Hepatocyte (in vitro differentiated cells): ENCODE results near the gene MAGI1. TPM values are rescaled to one million over a fixed set of nuclear protein-coding genes. Genes with fewer than 3 reads are reported as not detected.

Experiments used
- DNase-seq: peaks from one replicate; pipeline ENCODE4 v3.0.0-alpha.2; 2016; ENCODE audit warnings: low spot score
- H2AFZ ChIP-seq: fragments of 200-600 bp; sonication (generic); 2 replicates; pipeline ENCODE4 v1.6.0; 2016; ENCODE audit warnings: antibody characterized with exemption, mild to moderate bottlenecking
- H3K27ac ChIP-seq: fragments of 200-600 bp; sonication (generic); 2 replicates; pipeline ENCODE4 v1.5.1; 2016; ENCODE audit warnings: mild to moderate bottlenecking
- H3K27me3 ChIP-seq: fragments of 200-600 bp; sonication (generic); 2 replicates; pipeline ENCODE4 v1.6.1; 2016
- H3K36me3 ChIP-seq: fragments of 200-600 bp; sonication (generic); replicated peaks from 2 replicates; pipeline ENCODE4 v1.5.1; 2016; ENCODE audit warnings: low read depth; ENCODE audit not compliant: insufficient read depth
- H3K4me1 ChIP-seq: fragments of 200-600 bp; sonication (generic); 2 replicates; pipeline ENCODE4 v1.5.1; 2016; ENCODE audit warnings: mild to moderate bottlenecking, moderate library complexity; ENCODE audit not compliant: insufficient read depth
- H3K4me2 ChIP-seq: fragments of 200-600 bp; sonication (generic); 2 replicates; pipeline ENCODE4 v1.6.0; 2016
- H3K4me3 ChIP-seq: fragments of 200-600 bp; sonication (generic); 2 replicates; pipeline ENCODE4 v1.5.1; 2016; ENCODE audit warnings: mild to moderate bottlenecking
- H3K79me2 ChIP-seq: fragments of 200-600 bp; sonication (generic); 2 replicates; pipeline ENCODE4 v1.6.0; 2017; ENCODE audit warnings: mild to moderate bottlenecking
- H3K9me2 ChIP-seq: fragments of 200-600 bp; sonication (generic); replicated peaks from 2 replicates; pipeline ENCODE4 v1.6.0; 2017; ENCODE audit warnings: mild to moderate bottlenecking; ENCODE audit not compliant: insufficient read depth
- H3K9me3 ChIP-seq: fragments of 200-600 bp; sonication (generic); 2 replicates; pipeline ENCODE4 v1.5.1; 2016; ENCODE audit warnings: low read depth, mild to moderate bottlenecking
- H4K20me1 ChIP-seq: fragments of 200-600 bp; sonication (generic); 2 replicates; pipeline ENCODE4 v1.6.0; 2016; ENCODE audit warnings: mild to moderate bottlenecking; ENCODE audit not compliant: insufficient read depth, poor library complexity, severe bottlenecking
- EZH2 ChIP-seq: fragments of 200-600 bp; sonication (generic); IDR thresholded peaks from 2 replicates; pipeline ENCODE4 v1.6.1; 2016; ENCODE audit warnings: antibody characterized with exemption, mild to moderate bottlenecking, borderline replicate concordance
- EZH2phosphoT487 ChIP-seq: fragments of 200-600 bp; sonication (generic); IDR thresholded peaks from one replicate; pipeline ENCODE4 v1.6.1; 2018; ENCODE audit warnings: antibody characterized with exemption, mild to moderate bottlenecking, low read depth, moderate library complexity; ENCODE audit not compliant: unreplicated experiment, severe bottlenecking
- WGBS: methylation state at CpG from one replicate; pipeline ENCODE4 v1.1.6; 2016; ENCODE audit warnings: low lambda C conversion rate; ENCODE audit errors: missing lambda C conversion rate; 5-methylcytosine and 5-hydroxymethylcytosine counted together
- polyA plus RNA-seq: library from polyadenylated mRNA; unstranded; fragments of >200 nt; fragmentation: Nextera tagmentation; extraction: Ambion mirVana; gene quantifications from 2 replicates; pipeline ENCODE4 v1.2.1, GENCODE V29; 2016
- total RNA-seq: library from RNA; depleted of rRNA; stranded (reverse); fragments of >200 nt; gene quantifications from 2 replicates; pipeline ENCODE4 v1.2.3, GENCODE V29; 2014
- TF ChIP-seq, protein P1 (sequence below): fragments of 200-600 bp; sonication (generic); IDR thresholded peaks from 2 replicates; pipeline ENCODE4 v1.5.1; 2016; ENCODE audit warnings: antibody characterized with exemption, mild to moderate bottlenecking; ENCODE audit not compliant: poor library complexity

The MAGI1 gene
- total and polyA plus RNA-seq, 2 experiments from 2014 or later: 26.2 to 43.5 TPM

DNA sequence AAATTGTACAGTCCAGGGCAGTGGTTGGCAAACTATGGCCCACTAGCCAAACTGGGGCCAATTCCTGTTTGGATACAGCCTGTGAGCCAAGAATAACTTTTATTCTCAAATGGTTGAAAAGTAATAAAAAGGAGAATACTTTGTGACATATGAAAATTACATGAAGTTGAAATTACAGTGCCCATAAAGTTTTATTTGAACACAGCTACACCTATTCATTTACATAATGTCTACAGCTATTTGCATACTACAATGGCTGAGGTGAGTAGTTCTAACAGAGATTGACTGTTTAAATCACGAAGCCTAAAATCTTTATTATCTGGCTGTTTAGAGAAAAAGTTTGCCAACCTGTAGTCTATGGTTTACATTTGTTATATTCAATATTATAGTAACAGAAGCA, 600.1 kb downstream of the MAGI1 start:
- Histone ChIP-seq H3K79me2 (no peaks in the 10 kb centered on the region), H3K36me3 (no peaks in the 10 kb centered on the region), H3K27me3 (no peaks in the 10 kb centered on the region), H3K27ac (no peak overlapping the region), H3K4me1 (no peaks in the 10 kb centered on the region), H2AFZ (no peak overlapping the region), H3K4me3 (no peak overlapping the region), H3K9me3 (no peaks in the 10 kb centered on the region), H4K20me1 (no peaks in the 10 kb centered on the region), H3K4me2 (no peak overlapping the region), H3K9me2 (no peaks in the 10 kb centered on the region)
- TF ChIP-seq EZH2 (no peak), EZH2phosphoT487 (no peak)
- TF ChIP-seq, protein P1, sequence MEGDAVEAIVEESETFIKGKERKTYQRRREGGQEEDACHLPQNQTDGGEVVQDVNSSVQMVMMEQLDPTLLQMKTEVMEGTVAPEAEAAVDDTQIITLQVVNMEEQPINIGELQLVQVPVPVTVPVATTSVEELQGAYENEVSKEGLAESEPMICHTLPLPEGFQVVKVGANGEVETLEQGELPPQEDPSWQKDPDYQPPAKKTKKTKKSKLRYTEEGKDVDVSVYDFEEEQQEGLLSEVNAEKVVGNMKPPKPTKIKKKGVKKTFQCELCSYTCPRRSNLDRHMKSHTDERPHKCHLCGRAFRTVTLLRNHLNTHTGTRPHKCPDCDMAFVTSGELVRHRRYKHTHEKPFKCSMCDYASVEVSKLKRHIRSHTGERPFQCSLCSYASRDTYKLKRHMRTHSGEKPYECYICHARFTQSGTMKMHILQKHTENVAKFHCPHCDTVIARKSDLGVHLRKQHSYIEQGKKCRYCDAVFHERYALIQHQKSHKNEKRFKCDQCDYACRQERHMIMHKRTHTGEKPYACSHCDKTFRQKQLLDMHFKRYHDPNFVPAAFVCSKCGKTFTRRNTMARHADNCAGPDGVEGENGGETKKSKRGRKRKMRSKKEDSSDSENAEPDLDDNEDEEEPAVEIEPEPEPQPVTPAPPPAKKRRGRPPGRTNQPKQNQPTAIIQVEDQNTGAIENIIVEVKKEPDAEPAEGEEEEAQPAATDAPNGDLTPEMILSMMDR: no peak
- DNase-seq: no peak
- WGBS: 91% methylated on average over 1 of the region's 1 CpG

DNA sequence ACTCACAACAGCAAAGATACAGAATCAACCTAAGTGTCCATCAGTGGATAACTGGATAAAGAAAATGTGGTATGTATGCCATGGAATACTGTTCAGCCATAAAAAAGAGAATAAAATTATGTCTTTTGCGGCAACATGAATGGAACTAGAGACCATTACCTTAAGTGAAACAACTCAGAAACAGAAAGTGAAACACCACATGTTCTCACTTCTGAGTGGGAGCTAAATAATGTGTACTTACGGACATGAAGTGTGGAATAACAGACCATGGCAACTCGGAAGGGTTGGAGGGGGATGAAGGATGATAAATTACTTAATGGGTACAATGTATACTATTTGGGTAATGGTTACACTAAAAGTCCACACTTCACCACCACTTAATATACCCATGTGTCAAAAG, 600.6 kb downstream of the MAGI1 start:
- no peaks in the 10 kb centered on the region for H3K27me3 ChIP-seq

GRCh38 chr3:65436580-65436979, 602.1 kb downstream of the MAGI1 start:
- WGBS: 47% methylated on average over 1 of the region's 1 CpG
- H4K20me1 ChIP-seq: no peaks in the 10 kb centered on the region
- no peak overlapping the region for H2AFZ ChIP-seq
- TF ChIP-seq EZH2phosphoT487: no peak
- TF ChIP-seq, protein P1: peak; percentile 58
- no peak overlapping the region for H3K4me2 ChIP-seq
- no peaks in the 10 kb centered on the region for H3K9me3 ChIP-seq
- no peaks in the 10 kb centered on the region for H3K27me3 ChIP-seq
- no peaks in the 10 kb centered on the region for H3K4me1 ChIP-seq
- H3K9me2 ChIP-seq: no peaks in the 10 kb centered on the region
- no peaks in the 10 kb centered on the region for H3K36me3 ChIP-seq
- no peaks in the 10 kb centered on the region for H3K79me2 ChIP-seq
- no peak overlapping the region for H3K27ac ChIP-seq
- DNase-seq: peak; percentile 15
- no peak overlapping the region for H3K4me3 ChIP-seq

More for the DNA sequence above, 600.6 kb downstream of the MAGI1 start:
- no peak for DNase-seq
- no peaks in the 10 kb centered on the region for H3K36me3 ChIP-seq
- no peak overlapping the region for H2AFZ ChIP-seq
- H3K4me1 ChIP-seq: no peaks in the 10 kb centered on the region
- no peak overlapping the region for H3K4me3 ChIP-seq
- no peak overlapping the region for H3K27ac ChIP-seq
- WGBS: 93% methylated on average over 3 of the region's 3 CpGs
- no peak overlapping the region for H3K4me2 ChIP-seq
- H3K79me2 ChIP-seq: no peaks in the 10 kb centered on the region
- no peaks in the 10 kb centered on the region for H3K9me3 ChIP-seq
- TF ChIP-seq EZH2phosphoT487 (no peak), EZH2 (no peak)
- TF ChIP-seq, protein P1: no peak
- H4K20me1 ChIP-seq: no peaks in the 10 kb centered on the region
- no peaks in the 10 kb centered on the region for H3K9me2 ChIP-seq

GRCh38 chr3:65433480-65433879, 605.2 kb downstream of the MAGI1 start:
- H3K4me1 ChIP-seq: no peaks in the 10 kb centered on the region
- no peak overlapping the region for H3K27ac ChIP-seq
- WGBS: 91% methylated on average over 5 of the region's 5 CpGs
- no peaks in the 10 kb centered on the region for H3K79me2 ChIP-seq
- no peaks in the 10 kb centered on the region for H4K20me1 ChIP-seq
- no peaks in the 10 kb centered on the region for H3K9me2 ChIP-seq
- no peaks in the 10 kb centered on the region for H3K36me3 ChIP-seq
- TF ChIP-seq EZH2 (no peak), EZH2phosphoT487 (no peak)
- TF ChIP-seq, protein P1: no peak
- H3K9me3 ChIP-seq: no peaks in the 10 kb centered on the region
- H3K4me3 ChIP-seq: no peak overlapping the region
- DNase-seq: no peak
- no peak overlapping the region for H2AFZ ChIP-seq
- no peak overlapping the region for H3K4me2 ChIP-seq
- no peaks in the 10 kb centered on the region for H3K27me3 ChIP-seq
